ENCODE measurements around the gene PRPS2.

PRPS2 gene

DNA sequence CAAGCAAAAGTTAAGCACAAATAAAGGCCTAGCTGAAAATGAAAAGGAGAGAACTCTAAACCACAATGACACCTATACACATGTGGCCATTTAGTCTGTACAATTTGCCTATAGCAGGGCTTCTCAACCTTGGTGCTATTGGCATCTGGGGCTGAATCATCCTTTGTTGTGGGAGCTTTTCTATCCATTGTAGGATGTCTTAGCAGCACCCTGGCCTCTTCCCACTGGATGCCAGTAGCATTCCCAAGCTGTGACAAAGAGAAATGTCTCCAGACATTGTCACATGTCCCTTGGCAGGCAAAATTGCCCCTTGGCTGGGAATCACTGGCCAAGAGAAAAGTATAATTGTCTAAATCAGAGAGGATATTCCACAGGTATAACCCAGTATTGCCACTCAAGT lies 13.5 kb upstream of the PRPS2 start:
- TF ChIP-seq, protein P1, sequence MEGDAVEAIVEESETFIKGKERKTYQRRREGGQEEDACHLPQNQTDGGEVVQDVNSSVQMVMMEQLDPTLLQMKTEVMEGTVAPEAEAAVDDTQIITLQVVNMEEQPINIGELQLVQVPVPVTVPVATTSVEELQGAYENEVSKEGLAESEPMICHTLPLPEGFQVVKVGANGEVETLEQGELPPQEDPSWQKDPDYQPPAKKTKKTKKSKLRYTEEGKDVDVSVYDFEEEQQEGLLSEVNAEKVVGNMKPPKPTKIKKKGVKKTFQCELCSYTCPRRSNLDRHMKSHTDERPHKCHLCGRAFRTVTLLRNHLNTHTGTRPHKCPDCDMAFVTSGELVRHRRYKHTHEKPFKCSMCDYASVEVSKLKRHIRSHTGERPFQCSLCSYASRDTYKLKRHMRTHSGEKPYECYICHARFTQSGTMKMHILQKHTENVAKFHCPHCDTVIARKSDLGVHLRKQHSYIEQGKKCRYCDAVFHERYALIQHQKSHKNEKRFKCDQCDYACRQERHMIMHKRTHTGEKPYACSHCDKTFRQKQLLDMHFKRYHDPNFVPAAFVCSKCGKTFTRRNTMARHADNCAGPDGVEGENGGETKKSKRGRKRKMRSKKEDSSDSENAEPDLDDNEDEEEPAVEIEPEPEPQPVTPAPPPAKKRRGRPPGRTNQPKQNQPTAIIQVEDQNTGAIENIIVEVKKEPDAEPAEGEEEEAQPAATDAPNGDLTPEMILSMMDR (IDR thresholded peaks at IDR 0.05; ENCODE audit: borderline replicate concordance, extremely low read depth, low read length, poor library complexity, severe bottlenecking): no peak
- Histone ChIP-seq H4K20me1 (ENCODE audit: insufficient read depth, low read length) (no peaks in the 10 kb centered on the region), H3K4me1 (ENCODE audit: insufficient read depth, low read length) (no peaks in the 10 kb centered on the region), H3K4me3 (ENCODE audit: low read depth in 1 of 2, low read length in 2 of 2) (no peak overlapping the region), H2AFZ (ENCODE audit: low read depth, low read length) (no peak overlapping the region), H3K9me3 (ENCODE audit: insufficient read depth, low read length, severe bottlenecking) (no peaks in the 10 kb centered on the region), H3K36me3 (ENCODE audit: insufficient read depth, low read length) (no peaks in the 10 kb centered on the region), H3K79me2 (ENCODE audit: insufficient read depth, low read length) (no peaks in the 10 kb centered on the region), H3K9ac (ENCODE audit: low read depth, low read length) (no peak overlapping the region), H3K27ac (ENCODE audit: low read length) (no peak overlapping the region), H3K4me2 (ENCODE audit: insufficient read depth, low read length) (no peak overlapping the region), H3K27me3 (ENCODE audit: insufficient read depth, low read length, poor library complexity) (no peaks in the 10 kb centered on the region)
- ATAC-seq (ENCODE audit: insufficient read depth, low read depth) (no peak), DNase-seq (no peak)

DNA sequence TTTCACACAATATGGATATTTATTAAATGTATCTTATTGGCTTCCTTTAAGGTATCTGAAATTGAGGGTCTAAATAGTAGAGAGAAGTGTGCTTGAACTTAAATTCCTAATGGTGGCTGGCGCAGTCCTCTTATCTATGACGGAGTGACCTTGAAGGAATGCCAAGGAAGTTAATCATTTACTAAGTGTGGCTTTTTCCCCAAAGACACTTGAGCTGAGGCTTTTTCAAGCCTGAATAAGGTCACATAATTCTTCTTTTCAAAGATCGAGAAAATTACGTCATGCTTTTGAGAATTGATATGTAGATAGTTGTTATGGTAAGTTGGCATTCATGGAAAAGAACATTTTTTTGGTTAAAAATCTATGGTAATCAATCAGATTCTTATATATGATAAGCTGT lies 11.7 kb upstream of the PRPS2 start:
- TF ChIP-seq, protein P1 (IDR thresholded peaks at IDR 0.05; ENCODE audit: borderline replicate concordance, extremely low read depth, low read length, poor library complexity, severe bottlenecking): no peak
- no peak for TF ChIP-seq EZH2 (IDR thresholded peaks at IDR 0.05; ENCODE audit: borderline replicate concordance, low read depth, low read length, severe bottlenecking)

DNA sequence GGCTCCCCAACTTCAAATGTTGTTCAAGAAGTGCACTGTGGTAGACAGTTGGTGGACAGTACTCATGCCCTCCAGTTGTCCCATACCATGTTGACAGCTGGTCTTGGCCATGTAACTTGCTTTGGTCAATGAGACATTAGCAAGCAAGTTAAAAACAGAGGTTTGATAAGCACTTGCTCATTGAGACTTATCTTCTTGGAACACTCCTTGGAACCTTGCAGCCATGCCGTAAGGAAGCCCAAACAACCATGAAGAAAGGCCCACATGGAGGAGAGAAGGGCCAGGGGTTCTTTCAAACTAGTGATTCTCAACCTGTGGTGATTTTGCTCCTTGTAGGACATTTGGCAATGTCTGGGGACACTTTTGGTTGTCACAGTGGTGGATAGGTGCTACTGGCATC lies 2.6 kb upstream of the PRPS2 start:
- TF ChIP-seq, protein P1 (IDR thresholded peaks at IDR 0.05; ENCODE audit: borderline replicate concordance, extremely low read depth, low read length, poor library complexity, severe bottlenecking): no peak
- TF ChIP-seq EZH2 (IDR thresholded peaks at IDR 0.05; ENCODE audit: borderline replicate concordance, low read depth, low read length, severe bottlenecking): no peak
- DNase-seq: no peak
- no peak overlapping the region for H3K4me2 ChIP-seq (ENCODE audit: insufficient read depth, low read length)
- H2AFZ ChIP-seq (ENCODE audit: low read depth, low read length): no peak overlapping the region
- peaks cover 6% of the 10 kb centered on the region for H3K27me3 ChIP-seq (ENCODE audit: insufficient read depth, low read length, poor library complexity)
- H3K79me2 ChIP-seq (ENCODE audit: insufficient read depth, low read length): peaks cover 25% of the 10 kb centered on the region
- H3K9me3 ChIP-seq (ENCODE audit: insufficient read depth, low read length, severe bottlenecking): no peaks in the 10 kb centered on the region
- H3K9ac ChIP-seq (ENCODE audit: low read depth, low read length): no peak overlapping the region
- no peak for ATAC-seq (ENCODE audit: insufficient read depth, low read depth)
- H4K20me1 ChIP-seq (ENCODE audit: insufficient read depth, low read length): no peaks in the 10 kb centered on the region
- H3K4me3 ChIP-seq (ENCODE audit: low read depth in 1 of 2, low read length in 2 of 2): no peak overlapping the region
- no peaks in the 10 kb centered on the region; the same call in 1 of the 2 replicates for H3K36me3 ChIP-seq (ENCODE audit: insufficient read depth, low read length)
- peaks cover 26% of the 10 kb centered on the region for H3K4me1 ChIP-seq (ENCODE audit: insufficient read depth, low read length)
- H3K27ac ChIP-seq (ENCODE audit: low read length): no peak overlapping the region

More for the DNA sequence above, 11.7 kb upstream of the PRPS2 start:
- Histone ChIP-seq H4K20me1 (ENCODE audit: insufficient read depth, low read length) (no peaks in the 10 kb centered on the region), H2AFZ (ENCODE audit: low read depth, low read length) (no peak overlapping the region), H3K27ac (ENCODE audit: low read length) (no peak overlapping the region), H3K9ac (ENCODE audit: low read depth, low read length) (no peak overlapping the region), H3K4me2 (ENCODE audit: insufficient read depth, low read length) (no peak overlapping the region), H3K36me3 (ENCODE audit: insufficient read depth, low read length) (no peaks in the 10 kb centered on the region), H3K27me3 (ENCODE audit: insufficient read depth, low read length, poor library complexity) (no peaks in the 10 kb centered on the region), H3K9me3 (ENCODE audit: insufficient read depth, low read length, severe bottlenecking) (no peaks in the 10 kb centered on the region), H3K4me1 (ENCODE audit: insufficient read depth, low read length) (no peaks in the 10 kb centered on the region), H3K4me3 (ENCODE audit: low read depth in 1 of 2, low read length in 2 of 2) (no peak overlapping the region), H3K79me2 (ENCODE audit: insufficient read depth, low read length) (no peaks in the 10 kb centered on the region)
- ATAC-seq (ENCODE audit: insufficient read depth, low read depth): no peak
- no peak for DNase-seq

DNA sequence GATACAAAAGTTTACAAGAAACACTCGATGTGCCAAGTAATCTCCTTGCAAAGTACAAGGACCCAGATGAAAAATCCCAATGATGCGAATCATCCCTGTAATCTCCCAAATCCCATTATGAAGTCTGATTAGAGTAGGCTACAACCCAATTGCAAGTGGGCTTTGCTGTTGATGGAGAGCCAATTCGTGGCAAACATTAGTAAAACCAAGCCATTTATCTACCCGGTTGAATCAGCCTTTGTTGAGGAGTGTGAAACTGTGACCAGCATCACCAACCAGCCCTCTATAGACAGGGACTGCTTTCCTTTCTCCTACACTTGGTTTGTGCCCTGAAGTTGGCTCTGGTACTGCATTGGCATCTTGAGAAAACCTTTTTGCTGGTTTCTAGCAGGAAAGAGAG lies 1.2 kb upstream of the PRPS2 start:
- H3K4me2 ChIP-seq (ENCODE audit: insufficient read depth, low read length): peak overlapping the region; percentile 91
- no peak for TF ChIP-seq EZH2 (IDR thresholded peaks at IDR 0.05; ENCODE audit: borderline replicate concordance, low read depth, low read length, severe bottlenecking)
- TF ChIP-seq, protein P1 (IDR thresholded peaks at IDR 0.05; ENCODE audit: borderline replicate concordance, extremely low read depth, low read length, poor library complexity, severe bottlenecking): no peak

More for the DNA sequence above, 1.2 kb upstream of the PRPS2 start:
- Histone ChIP-seq H3K36me3 (ENCODE audit: insufficient read depth, low read length) (no peaks in the 10 kb centered on the region; the same call in 1 of the 2 replicates), H3K27ac (ENCODE audit: low read length) (no peak overlapping the region), H3K27me3 (ENCODE audit: insufficient read depth, low read length, poor library complexity) (peaks cover 6% of the 10 kb centered on the region), H3K9me3 (ENCODE audit: insufficient read depth, low read length, severe bottlenecking) (no peaks in the 10 kb centered on the region), H3K4me1 (ENCODE audit: insufficient read depth, low read length) (peaks cover 34% of the 10 kb centered on the region), H4K20me1 (ENCODE audit: insufficient read depth, low read length) (no peaks in the 10 kb centered on the region; the same call in 1 of the 2 replicates), H3K4me3 (ENCODE audit: low read depth in 1 of 2, low read length in 2 of 2) (no peak overlapping the region), H3K9ac (ENCODE audit: low read depth, low read length) (no peak overlapping the region), H2AFZ (ENCODE audit: low read depth, low read length) (peak overlapping the region; percentile 33; the same call in 1 of the 2 replicates), H3K79me2 (ENCODE audit: insufficient read depth, low read length) (peaks cover 38% of the 10 kb centered on the region)
- DNase-seq (no peak), ATAC-seq (ENCODE audit: insufficient read depth, low read depth) (no peak)

All from DND-41 (cell line).